ACC112 (cell line): Measurements from ENCODE around the gene ITGB1.

Source experiments
- H2AFZ ChIP-seq: fragments of 200-600 bp; sonication (generic); one replicate; pipeline ENCODE4 v1.6.0; 2017; ENCODE audit warnings: antibody characterized with exemption, low read length; ENCODE audit not compliant: unreplicated experiment
- H3K27ac ChIP-seq: fragments of 200-600 bp; sonication (generic); 2 replicates; pipeline ENCODE4 v1.5.1; 2014; ENCODE audit warnings: low read depth, mild to moderate bottlenecking, antibody characterized with exemption, low read length, moderate library complexity
- H3K27me3 ChIP-seq: fragments of 200-600 bp; sonication (generic); 2 replicates; pipeline ENCODE4 v1.6.1; 2014; ENCODE audit warnings: mild to moderate bottlenecking, antibody characterized with exemption, low read length, moderate library complexity, mixed read lengths; ENCODE audit not compliant: insufficient read depth
- H3K36me3 ChIP-seq: fragments of 200-600 bp; sonication (generic); 2 replicates; pipeline ENCODE4 v1.6.1; 2016; ENCODE audit warnings: mild to moderate bottlenecking, antibody characterized with exemption, low read length, moderate library complexity, mixed read lengths; ENCODE audit not compliant: insufficient read depth
- H3K4me1 ChIP-seq: fragments of 200-600 bp; sonication (generic); one replicate; pipeline ENCODE4 v1.6.1; 2016; ENCODE audit warnings: low read length, mixed read lengths; ENCODE audit not compliant: insufficient read depth, unreplicated experiment, control insufficient read depth
- H3K4me3 ChIP-seq: fragments of 200-600 bp; sonication (generic); 2 replicates; pipeline ENCODE4 v1.5.1; 2014; ENCODE audit warnings: mild to moderate bottlenecking, low read depth, low read length
- H3K79me2 ChIP-seq: fragments of 200-600 bp; sonication (generic); one replicate; pipeline ENCODE4 v1.6.0; 2016; ENCODE audit warnings: low read length; ENCODE audit not compliant: control insufficient read depth, unreplicated experiment, insufficient read depth

ITGB1 gene

DNA sequence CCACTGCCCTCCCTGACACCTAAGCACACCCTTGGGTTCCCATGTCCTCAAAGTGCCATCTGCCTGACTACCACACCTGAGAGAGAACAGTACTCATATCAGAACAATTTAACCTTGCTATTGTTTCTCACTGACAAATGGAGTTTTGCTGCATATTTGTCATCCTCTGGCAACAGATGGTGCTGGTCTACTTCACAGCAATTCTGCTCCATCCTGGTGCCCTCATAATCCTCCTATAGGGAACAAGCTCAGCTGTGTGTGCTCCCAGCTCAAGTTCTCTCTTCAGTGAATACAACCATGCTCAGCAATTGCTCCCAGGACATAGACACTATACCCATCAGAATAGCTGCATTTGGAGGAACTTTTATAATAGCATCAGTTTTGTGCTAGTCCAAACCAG is 32.8 kb upstream of the ITGB1 start:
- Histone ChIP-seq H2AFZ (no peak overlapping the region), H3K27ac (no peak overlapping the region), H3K4me3 (no peak overlapping the region), H3K79me2 (peaks cover 3% of the 10 kb centered on the region), H3K4me1 (peaks cover 14% of the 10 kb centered on the region), H3K36me3 (peaks cover 19% of the 10 kb centered on the region; the same call in 1 of the 2 replicates), H3K27me3 (no peaks in the 10 kb centered on the region)

GRCh38 chr10:32988604-32989003 is 30.6 kb upstream of the ITGB1 start:
- Histone ChIP-seq H3K4me3 (no peak overlapping the region), H3K79me2 (peaks cover 17% of the 10 kb centered on the region), H3K36me3 (peaks cover 9% of the 10 kb centered on the region; the same call in 1 of the 2 replicates), H3K27me3 (no peaks in the 10 kb centered on the region), H2AFZ (no peak overlapping the region), H3K27ac (no peak overlapping the region), H3K4me1 (peaks cover 32% of the 10 kb centered on the region)

- Histone ChIP-seq H3K27me3 (no peaks in the 10 kb centered on the region), H2AFZ (no peak overlapping the region), H3K27ac (no peak overlapping the region), H3K4me3 (no peak overlapping the region), H3K36me3 (peaks cover 9% of the 10 kb centered on the region; the same call in 1 of the 2 replicates), H3K79me2 (peaks cover 17% of the 10 kb centered on the region), H3K4me1 (peaks cover 35% of the 10 kb centered on the region)
Measured at GRCh38 chr10:32987172-32987571, 29.1 kb upstream of the ITGB1 start.

DNA sequence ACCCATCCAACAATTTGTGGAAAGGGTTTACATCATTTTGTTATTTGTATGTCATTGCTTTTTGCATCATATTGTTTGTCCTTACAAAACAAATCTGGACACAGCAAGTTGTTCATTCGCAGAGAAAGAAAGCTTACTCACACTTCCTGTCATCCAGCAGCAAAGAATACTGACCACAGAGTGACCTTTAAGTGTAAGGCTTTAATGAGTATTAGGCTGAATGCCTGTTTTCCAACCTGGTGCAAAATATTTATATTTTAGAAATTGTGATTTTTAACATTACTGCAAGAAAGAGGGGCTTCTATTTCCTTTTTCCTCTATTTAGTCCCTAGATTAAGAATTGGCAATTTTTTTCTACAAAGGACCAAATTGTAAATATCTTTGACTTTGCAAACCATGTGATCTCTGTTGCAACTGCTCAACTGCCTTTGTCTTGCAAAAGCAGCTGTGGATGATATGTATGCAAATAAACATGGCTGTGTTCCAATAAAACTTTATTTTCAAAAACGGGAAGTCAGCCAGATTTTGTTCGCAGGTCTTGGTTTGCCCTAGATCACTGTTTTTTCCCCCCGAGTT is 27.8 kb upstream of the ITGB1 start:
- peak overlapping the region; percentile 98 for H3K27ac ChIP-seq
- peak overlapping the region; percentile 64; the same call in 1 of the 2 replicates for H3K4me3 ChIP-seq
- no peaks in the 10 kb centered on the region for H3K27me3 ChIP-seq
- H2AFZ ChIP-seq = no peak overlapping the region
- peaks cover 17% of the 10 kb centered on the region for H3K79me2 ChIP-seq
- peaks cover 8% of the 10 kb centered on the region; the same call in 1 of the 2 replicates for H3K36me3 ChIP-seq
- peaks cover 48% of the 10 kb centered on the region for H3K4me1 ChIP-seq

DNA sequence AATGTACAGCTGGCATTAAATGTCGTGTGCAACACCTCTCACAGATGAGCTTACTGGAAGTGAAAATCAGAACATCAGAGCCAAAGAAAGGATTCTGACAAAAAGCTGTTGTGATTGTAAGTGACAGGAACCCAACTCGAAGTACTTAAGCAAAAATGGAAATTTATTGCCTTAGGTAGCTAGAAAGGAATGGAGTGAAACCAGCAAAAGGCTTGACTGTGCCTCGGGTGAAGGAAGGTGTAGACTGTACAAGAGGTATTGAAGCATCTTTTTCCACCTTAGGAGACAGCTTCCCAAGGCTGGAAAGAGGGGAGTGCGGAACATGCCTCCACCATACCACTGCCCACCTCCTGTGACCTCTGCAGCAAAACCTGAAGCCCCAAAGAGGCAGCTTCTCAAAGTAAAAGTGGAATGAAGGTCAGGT is 27.3 kb upstream of the ITGB1 start:
- Histone ChIP-seq H3K4me1 (peaks cover 49% of the 10 kb centered on the region), H3K79me2 (peaks cover 17% of the 10 kb centered on the region), H3K36me3 (peaks cover 5% of the 10 kb centered on the region; the same call in 1 of the 2 replicates), H2AFZ (no peak overlapping the region), H3K4me3 (peak overlapping the region; percentile 64), H3K27ac (peak overlapping the region; percentile 98), H3K27me3 (no peaks in the 10 kb centered on the region)

DNA sequence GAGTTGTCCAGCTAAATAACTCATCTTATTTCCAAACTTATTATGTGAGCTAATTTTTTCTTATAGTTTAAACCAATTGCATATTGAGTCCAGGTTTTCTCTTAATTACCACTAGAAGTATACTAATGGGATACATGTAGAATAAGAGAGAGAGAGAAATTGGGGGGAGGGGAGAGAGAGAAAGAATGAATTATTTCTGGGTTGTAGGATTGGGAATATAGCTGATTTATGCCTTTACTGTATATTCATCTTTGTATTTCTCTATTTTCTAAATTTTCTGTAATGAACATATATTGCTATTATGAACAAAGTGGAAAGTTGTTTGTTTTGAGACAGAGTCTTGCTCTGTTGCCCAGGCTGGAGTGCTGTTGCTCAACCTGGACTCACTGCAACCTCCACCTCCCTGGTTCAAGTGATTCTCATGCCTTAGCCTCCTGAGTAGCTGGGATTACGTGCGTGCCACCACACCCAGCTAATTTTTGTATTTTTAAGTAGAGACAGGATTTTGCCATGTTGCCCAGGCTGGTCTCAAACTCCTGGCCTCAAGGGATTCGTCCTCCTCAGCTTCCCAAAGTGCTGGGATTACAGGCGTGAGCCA is 26.1 kb upstream of the ITGB1 start:
- H3K4me1 ChIP-seq = peaks cover 57% of the 10 kb centered on the region
- H3K4me3 ChIP-seq = peak overlapping the region; percentile 70
- peak overlapping the region; percentile 98 for H3K27ac ChIP-seq
- H3K36me3 ChIP-seq = no peaks in the 10 kb centered on the region
- H3K27me3 ChIP-seq = no peaks in the 10 kb centered on the region
- H2AFZ ChIP-seq = no peak overlapping the region
- H3K79me2 ChIP-seq = peaks cover 17% of the 10 kb centered on the region

- H3K36me3 ChIP-seq = no peaks in the 10 kb centered on the region
- H3K4me1 ChIP-seq = peaks cover 57% of the 10 kb centered on the region
- peaks cover 17% of the 10 kb centered on the region for H3K79me2 ChIP-seq
- H3K4me3 ChIP-seq = peak overlapping the region; percentile 70
- peak overlapping the region; percentile 98 for H3K27ac ChIP-seq
- H2AFZ ChIP-seq = no peak overlapping the region
- H3K27me3 ChIP-seq = no peaks in the 10 kb centered on the region
Measured at GRCh38 chr10:32982911-32983909, 25.2 kb upstream of the ITGB1 start.

- Histone ChIP-seq H3K79me2 (peaks cover 16% of the 10 kb centered on the region), H3K4me1 (peaks cover 57% of the 10 kb centered on the region), H2AFZ (no peak overlapping the region), H3K27me3 (no peaks in the 10 kb centered on the region), H3K27ac (peak overlapping the region; percentile 98), H3K4me3 (peak overlapping the region; percentile 70), H3K36me3 (no peaks in the 10 kb centered on the region)
Measured at GRCh38 chr10:32982293-32982709, 24.3 kb upstream of the ITGB1 start.

- no peaks in the 10 kb centered on the region for H3K36me3 ChIP-seq
- H3K4me1 ChIP-seq = peaks cover 57% of the 10 kb centered on the region
- peak overlapping the region; percentile 70 for H3K4me3 ChIP-seq
- H3K27ac ChIP-seq = peak overlapping the region; percentile 98
- peaks cover 14% of the 10 kb centered on the region for H3K79me2 ChIP-seq
- no peaks in the 10 kb centered on the region for H3K27me3 ChIP-seq
- H2AFZ ChIP-seq = no peak overlapping the region
Measured at GRCh38 chr10:32981760-32982159, 23.7 kb upstream of the ITGB1 start.

GRCh38 chr10:32980558-32981468 is 22.8 kb upstream of the ITGB1 start:
- Histone ChIP-seq H3K4me1 (peaks cover 51% of the 10 kb centered on the region), H3K27me3 (no peaks in the 10 kb centered on the region), H3K4me3 (peak overlapping the region; percentile 70), H3K79me2 (peaks cover 14% of the 10 kb centered on the region), H2AFZ (no peak overlapping the region), H3K36me3 (no peaks in the 10 kb centered on the region), H3K27ac (peak overlapping the region; percentile 98)
